ENCODE data around the gene COL26A1. TPM values are rescaled to one million over a fixed set of nuclear protein-coding genes. Genes with fewer than 3 reads are reported as not detected.

Gene COL26A1
- total and polyA plus RNA-seq, 7 donors, result 0.13 TPM; not detected in 6

- 2 to 3% methylated on average over 46 of the region's 46 CpGs for WGBS, 2 donors
- no peaks in the 10 kb centered on the region for H3K9me3 ChIP-seq
- DNase-seq, result no peak
- H3K36me3 ChIP-seq, result no peaks in the 10 kb centered on the region
- peak overlapping the region; percentile 9 to 58 (median 47) for H3K4me3 ChIP-seq
- intact Hi-C loops (cut with DNase I), result no loop called here
- no peak overlapping the region for H3K27ac ChIP-seq
- TF ChIP-seq CTCF (IDR thresholded peaks at IDR 0.05), result no peak
- no peak for TF ChIP-seq POLR2AphosphoS5 (IDR thresholded peaks at IDR 0.05)
- no peak for TF ChIP-seq EP300 (IDR thresholded peaks at IDR 0.05)
- TF ChIP-seq POLR2A (IDR thresholded peaks at IDR 0.05), result no peak
- H3K4me1 ChIP-seq, result peaks cover 0 to 20% (median 19%) of the 10 kb centered on the region in 4 donors
- peaks cover 0 to 63% (median 44%) of the 10 kb centered on the region in 3 donors for H3K27me3 ChIP-seq
These were observed 590 bp downstream of the COL26A1 start for GRCh38 chr7:101363196-101363733.

GRCh38 chr7:101363734-101364374 is 1.2 kb downstream of the COL26A1 start:
- Histone ChIP-seq H3K27me3 (peaks cover 0 to 68% (median 44%) of the 10 kb centered on the region in 3 donors), H3K27ac (no peak overlapping the region), H3K36me3 (no peaks in the 10 kb centered on the region), H3K4me1 (peaks cover 0 to 20% (median 19%) of the 10 kb centered on the region in 4 donors), H3K4me3 (peak overlapping the region; percentile 9 to 58 (median 47)), H3K9me3 (no peaks in the 10 kb centered on the region)
- intact Hi-C loops (cut with DNase I), result no loop called here
- WGBS, 2 donors, result 2% methylated on average over 52 of the region's 52 CpGs
- peak; percentile 73 for DNase-seq
- no peak for TF ChIP-seq POLR2AphosphoS5 (IDR thresholded peaks at IDR 0.05)
- peak; percentile 41 to 90 (median 61) for TF ChIP-seq CTCF (IDR thresholded peaks at IDR 0.05)
- no peak for TF ChIP-seq POLR2A (IDR thresholded peaks at IDR 0.05)
- no peak for TF ChIP-seq EP300 (IDR thresholded peaks at IDR 0.05)

GRCh38 chr7:101365956-101366355 is 3.3 kb downstream of the COL26A1 start:
- Histone ChIP-seq H3K9me3 (no peaks in the 10 kb centered on the region), H3K4me3 (no peak overlapping the region), H3K36me3 (no peaks in the 10 kb centered on the region), H3K27me3 (peaks cover 0 to 75% (median 46%) of the 10 kb centered on the region in 3 donors), H3K4me1 (peaks cover 0 to 20% (median 19%) of the 10 kb centered on the region in 4 donors), H3K27ac (no peak overlapping the region)
- TF ChIP-seq EP300 (IDR thresholded peaks at IDR 0.05) (no peak), POLR2AphosphoS5 (IDR thresholded peaks at IDR 0.05) (no peak), CTCF (IDR thresholded peaks at IDR 0.05) (no peak), POLR2A (IDR thresholded peaks at IDR 0.05) (no peak)
- no peak for DNase-seq
- intact Hi-C loops (cut with DNase I), result no loop called here
- WGBS, 2 donors, result 95 to 96% methylated on average over 2 of the region's 2 CpGs

GRCh38 chr7:101367676-101368075 is 5.0 kb downstream of the COL26A1 start:
- WGBS, 2 donors, result 72 to 90% methylated on average over 1 of the region's 1 CpG

More at GRCh38 chr7:101367676-101368075, 5.0 kb downstream of the COL26A1 start:
- no peaks in the 10 kb centered on the region for H3K9me3 ChIP-seq
- TF ChIP-seq POLR2A (IDR thresholded peaks at IDR 0.05) (no peak), EP300 (IDR thresholded peaks at IDR 0.05) (no peak), CTCF (IDR thresholded peaks at IDR 0.05) (no peak), POLR2AphosphoS5 (IDR thresholded peaks at IDR 0.05) (no peak)
- DNase-seq, result no peak
- H3K36me3 ChIP-seq, result no peaks in the 10 kb centered on the region
- H3K4me3 ChIP-seq, result no peak overlapping the region
- H3K27ac ChIP-seq, result no peak overlapping the region
- intact Hi-C loops (cut with DNase I), result no loop called here
- peaks cover 0 to 83% (median 48%) of the 10 kb centered on the region in 3 donors for H3K27me3 ChIP-seq
- H3K4me1 ChIP-seq, result peaks cover 0 to 17% (median 16%) of the 10 kb centered on the region in 4 donors
